SJCRH30 (cell line): ENCODE data around the gene KCNMA1. TPM values are rescaled to one million over a fixed set of nuclear protein-coding genes. Genes with fewer than 3 reads are reported as not detected.
A peak's percentile ranks its signal among the peaks of the same experiment; 100 is the strongest.

ENCODE experiments used
- DNase-seq, 2 experiments: peaks; one replicate each; pipeline ENCODE4 v3.0.0-alpha.2; 2015 to 2020
- H3K27ac ChIP-seq: fragments of 250-450 bp; sonication (Bioruptor Pico); 2 replicates; pipeline ENCODE4 v1.5.1; 2020; ENCODE audit warnings: mild to moderate bottlenecking, moderate library complexity
- H3K27me3 ChIP-seq: fragments of 250-450 bp; sonication (Bioruptor Pico); 2 replicates; pipeline ENCODE4 v1.5.1; 2020; ENCODE audit warnings: mild to moderate bottlenecking, moderate library complexity
- H3K36me3 ChIP-seq: fragments of 250-450 bp; sonication (Bioruptor Pico); 2 replicates; pipeline ENCODE4 v1.5.1; 2020; ENCODE audit warnings: mild to moderate bottlenecking, moderate library complexity
- H3K4me1 ChIP-seq: fragments of 250-450 bp; sonication (Bioruptor Pico); 2 replicates; pipeline ENCODE4 v1.5.1; 2020; ENCODE audit warnings: mild to moderate bottlenecking, moderate library complexity
- H3K4me3 ChIP-seq: fragments of 250-450 bp; sonication (Bioruptor Pico); 2 replicates; pipeline ENCODE4 v1.5.1; 2020; ENCODE audit warnings: mild to moderate bottlenecking, moderate library complexity
- H3K9me3 ChIP-seq: fragments of 250-450 bp; sonication (Bioruptor Pico); replicated peaks from 2 replicates; pipeline ENCODE4 v1.5.1; 2020; ENCODE audit warnings: mild to moderate bottlenecking, moderate library complexity
- total RNA-seq: library from RNA; depleted of rRNA; stranded (reverse); fragments of >200 nt; shearing (Covaris generic); gene quantifications from 2 replicates; pipeline ENCODE4 v1.2.3, GENCODE V29; 2014

KCNMA1 gene
- total RNA-seq, 1 experiment from 2014 or later = 0.69 TPM

DNA sequence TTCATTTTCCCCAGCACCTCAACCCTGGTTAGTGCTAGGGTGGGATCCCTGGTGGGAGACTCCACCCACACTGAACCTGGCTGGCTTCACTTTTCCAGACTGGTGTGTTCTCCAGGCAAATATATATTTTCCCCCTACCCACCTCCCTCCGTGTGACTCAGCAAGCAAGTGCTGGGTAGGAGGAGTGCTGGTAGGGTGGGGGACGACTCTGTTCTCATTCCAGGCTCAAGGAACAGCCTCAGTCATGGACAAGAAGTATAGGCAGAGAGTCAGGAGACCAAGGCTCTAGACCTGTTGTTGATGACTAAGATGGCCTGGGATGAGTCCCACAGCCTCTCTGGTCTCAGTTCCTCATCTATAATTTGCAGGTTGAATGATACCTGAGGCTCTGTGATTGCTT, 328.1 kb downstream of the KCNMA1 start:
- peaks cover 57% of the 10 kb centered on the region for H3K4me1 ChIP-seq
- H3K4me3 ChIP-seq = no peak overlapping the region
- peak overlapping the region; percentile 81 for H3K27ac ChIP-seq
- H3K36me3 ChIP-seq = no peaks in the 10 kb centered on the region
- no peaks in the 10 kb centered on the region for H3K27me3 ChIP-seq
- DNase-seq = no peak
- no peaks in the 10 kb centered on the region for H3K9me3 ChIP-seq

GRCh38 chr10:77309092-77309491, 328.5 kb downstream of the KCNMA1 start:
- Histone ChIP-seq H3K27ac (peak overlapping the region; percentile 81), H3K9me3 (no peaks in the 10 kb centered on the region), H3K36me3 (no peaks in the 10 kb centered on the region), H3K4me1 (peaks cover 53% of the 10 kb centered on the region), H3K27me3 (no peaks in the 10 kb centered on the region), H3K4me3 (no peak overlapping the region)
- no peak for DNase-seq

DNA sequence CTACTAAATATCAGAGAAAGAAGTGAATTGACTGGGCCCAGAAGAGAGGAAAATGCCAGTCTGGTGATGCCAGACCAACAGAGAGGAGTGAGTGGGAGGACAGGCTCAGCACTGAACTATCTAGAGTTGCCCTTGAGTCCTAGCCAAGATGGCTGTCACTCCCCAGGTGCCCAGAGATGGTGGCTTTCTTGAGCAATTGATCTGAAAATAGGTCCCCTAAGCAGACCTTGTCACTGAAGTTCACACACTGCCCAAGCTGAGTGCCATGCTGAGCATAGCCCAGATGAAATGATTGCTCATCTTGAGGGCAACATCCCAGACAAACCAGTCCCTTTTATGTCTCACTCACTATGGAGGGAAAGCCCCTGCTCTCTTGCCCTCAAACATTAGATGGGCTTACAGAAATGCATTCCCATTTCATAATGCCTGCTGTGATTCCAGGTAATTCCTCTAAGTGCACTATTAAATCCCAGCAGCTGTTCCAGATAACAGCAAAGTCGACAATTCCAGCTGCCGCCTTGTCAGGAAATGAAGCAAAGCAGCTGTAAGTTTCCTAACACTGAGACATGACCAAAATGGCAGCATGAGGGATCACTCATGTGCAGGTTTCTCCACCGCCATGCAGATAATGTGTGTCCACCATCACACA, 329.4 kb downstream of the KCNMA1 start:
- H3K36me3 ChIP-seq = no peaks in the 10 kb centered on the region
- H3K4me1 ChIP-seq = peaks cover 53% of the 10 kb centered on the region
- no peaks in the 10 kb centered on the region for H3K9me3 ChIP-seq
- peak; percentile 80 to 93 for DNase-seq
- H3K4me3 ChIP-seq = no peak overlapping the region
- peak overlapping the region; percentile 81 for H3K27ac ChIP-seq
- no peaks in the 10 kb centered on the region for H3K27me3 ChIP-seq

GRCh38 chr10:77306666-77307065, 330.9 kb downstream of the KCNMA1 start:
- Histone ChIP-seq H3K4me3 (no peak overlapping the region), H3K4me1 (peaks cover 53% of the 10 kb centered on the region), H3K9me3 (0 out of 2 replicates have a peak, but pooled peaks cover 6% of the 10 kb centered on the region), H3K27me3 (no peaks in the 10 kb centered on the region), H3K36me3 (no peaks in the 10 kb centered on the region), H3K27ac (no peak overlapping the region)
- no peak for DNase-seq

DNA sequence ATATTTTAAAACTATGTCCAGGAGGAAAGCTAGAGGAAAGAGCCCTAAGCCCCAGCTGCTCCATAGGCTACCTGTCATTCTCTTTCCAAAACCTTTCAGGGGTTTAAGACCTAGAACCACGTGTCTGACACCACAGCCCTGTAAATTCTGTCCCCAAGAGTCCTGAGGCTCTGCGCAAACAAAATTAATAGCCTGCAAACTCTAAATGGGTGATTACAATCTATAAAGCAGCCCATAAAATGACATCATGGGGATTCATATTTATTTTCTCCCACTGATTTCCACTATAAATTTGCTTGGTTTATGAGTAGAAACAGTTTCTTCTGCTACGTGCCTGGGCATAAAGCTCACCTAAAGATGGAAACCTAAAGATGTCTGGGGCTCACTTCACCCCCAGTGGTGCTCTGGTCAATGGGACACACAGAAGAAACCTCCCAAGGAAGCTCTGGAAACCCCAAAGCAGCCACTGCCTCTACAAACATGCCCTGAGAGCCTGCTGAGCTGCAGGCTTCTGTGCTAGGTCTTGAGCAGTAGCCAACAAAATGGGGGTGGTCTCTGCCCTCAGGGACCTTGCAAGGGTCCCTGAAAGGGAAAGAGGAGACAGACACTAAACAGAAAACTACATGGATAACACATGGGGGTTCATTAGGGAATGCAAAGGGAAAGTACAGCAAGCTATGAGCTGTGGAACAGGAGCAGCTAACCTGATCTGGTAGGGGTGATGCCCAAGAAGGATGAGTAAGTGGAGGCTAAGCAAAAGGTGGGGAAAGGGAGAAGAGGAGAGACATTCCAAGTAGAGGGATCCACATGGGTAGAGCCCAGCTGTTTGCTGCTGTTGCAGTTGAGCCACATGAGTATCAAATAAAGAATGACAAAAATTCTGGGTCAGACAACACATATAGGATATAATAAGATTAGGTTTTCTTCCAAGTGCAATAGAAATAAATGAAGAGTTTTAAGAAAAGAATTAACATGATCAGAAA, 331.7 kb downstream of the KCNMA1 start:
- Histone ChIP-seq H3K27ac (no peak overlapping the region), H3K9me3 (0 out of 2 replicates have a peak, but pooled peaks cover 6% of the 10 kb centered on the region), H3K36me3 (no peaks in the 10 kb centered on the region), H3K4me1 (peaks cover 46% of the 10 kb centered on the region), H3K4me3 (no peak overlapping the region), H3K27me3 (no peaks in the 10 kb centered on the region)
- no peak for DNase-seq

- H3K4me3 ChIP-seq = no peak overlapping the region
- H3K4me1 ChIP-seq = peaks cover 30% of the 10 kb centered on the region
- H3K9me3 ChIP-seq = 0 out of 2 replicates have a peak, but pooled peaks cover 6% of the 10 kb centered on the region
- H3K27me3 ChIP-seq = no peaks in the 10 kb centered on the region
- DNase-seq = no peak
- H3K36me3 ChIP-seq = no peaks in the 10 kb centered on the region
- no peak overlapping the region for H3K27ac ChIP-seq
Observed at GRCh38 chr10:77304192-77304591, 333.4 kb downstream of the KCNMA1 start.

DNA sequence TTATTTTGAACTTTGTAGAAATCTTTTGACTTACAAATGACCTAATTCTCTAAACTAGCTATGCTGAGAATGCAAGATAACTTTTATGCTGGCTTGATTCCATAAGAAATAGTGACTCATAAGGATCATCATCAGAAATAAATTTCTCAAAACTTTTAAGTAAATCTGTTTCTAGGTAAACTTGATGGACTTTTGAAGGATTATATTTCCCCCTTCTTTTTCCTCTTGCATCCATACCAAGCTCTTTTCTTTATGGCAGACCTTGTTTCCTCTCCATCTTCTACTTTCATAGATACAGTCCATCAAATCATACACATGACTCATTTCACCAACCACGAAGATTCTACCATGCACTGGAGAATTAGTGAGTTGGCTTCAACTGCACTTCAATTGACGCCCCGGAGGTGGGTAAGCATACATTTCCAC, 336.3 kb downstream of the KCNMA1 start:
- Histone ChIP-seq H3K4me1 (peaks cover 18% of the 10 kb centered on the region), H3K27me3 (no peaks in the 10 kb centered on the region), H3K36me3 (no peaks in the 10 kb centered on the region), H3K9me3 (0 out of 2 replicates have a peak, but pooled peaks cover 6% of the 10 kb centered on the region), H3K27ac (no peak overlapping the region), H3K4me3 (no peak overlapping the region)
- no peak for DNase-seq

- H3K4me3 ChIP-seq = no peak overlapping the region
- no peak overlapping the region for H3K27ac ChIP-seq
- DNase-seq = no peak
- H3K4me1 ChIP-seq = peaks cover 13% of the 10 kb centered on the region
- H3K36me3 ChIP-seq = no peaks in the 10 kb centered on the region
- no peaks in the 10 kb centered on the region for H3K27me3 ChIP-seq
- H3K9me3 ChIP-seq = 0 out of 2 replicates have a peak, but pooled peaks cover 6% of the 10 kb centered on the region
Observed at GRCh38 chr10:77300682-77301302, 336.8 kb downstream of the KCNMA1 start.

DNA sequence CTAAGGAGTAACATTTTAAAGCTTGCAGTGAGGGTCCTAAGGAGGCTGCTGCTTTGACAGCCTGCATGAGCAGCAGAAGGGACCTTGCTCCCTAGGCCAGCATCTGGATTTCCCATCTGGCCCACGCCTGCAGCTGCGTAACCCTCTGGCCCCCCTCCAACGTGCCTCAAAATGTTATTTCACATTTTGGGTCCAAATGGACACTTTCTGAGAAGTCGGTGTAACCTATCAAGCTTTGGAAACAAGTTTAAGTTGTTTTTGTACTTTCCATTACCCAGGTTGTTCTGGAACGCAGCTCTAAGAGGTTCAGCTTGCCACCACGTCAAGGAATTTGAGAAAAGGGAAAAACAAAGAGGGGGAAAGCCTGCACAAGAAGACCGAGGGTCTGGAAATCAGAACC, 338.3 kb downstream of the KCNMA1 start:
- no peak overlapping the region for H3K27ac ChIP-seq
- H3K4me1 ChIP-seq = peaks cover 10% of the 10 kb centered on the region
- 0 out of 2 replicates have a peak, but pooled peaks cover 6% of the 10 kb centered on the region for H3K9me3 ChIP-seq
- H3K4me3 ChIP-seq = no peak overlapping the region
- no peaks in the 10 kb centered on the region for H3K27me3 ChIP-seq
- no peaks in the 10 kb centered on the region for H3K36me3 ChIP-seq
- no peak for DNase-seq

DNA sequence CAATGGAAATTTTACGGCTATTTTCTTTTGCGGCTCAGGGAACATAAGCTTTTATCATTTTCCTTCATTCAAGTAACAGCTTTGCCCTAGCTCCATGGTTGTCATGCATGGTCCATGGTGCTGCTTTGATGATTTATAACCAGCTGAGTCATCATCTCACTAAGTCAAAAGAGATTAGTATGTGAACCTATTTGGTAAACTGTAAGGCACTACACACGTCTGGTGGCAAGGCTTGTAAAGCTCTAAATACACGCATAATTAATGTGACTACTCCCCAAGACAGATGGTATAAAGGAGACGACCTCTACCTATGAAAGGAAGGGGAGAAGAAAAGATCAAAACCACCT, 340.2 kb downstream of the KCNMA1 start:
- no peak for DNase-seq
- Histone ChIP-seq H3K27ac (no peak overlapping the region), H3K4me3 (no peak overlapping the region), H3K36me3 (no peaks in the 10 kb centered on the region), H3K27me3 (no peaks in the 10 kb centered on the region), H3K9me3 (no peaks in the 10 kb centered on the region), H3K4me1 (peaks cover 16% of the 10 kb centered on the region)

- no peaks in the 10 kb centered on the region for H3K9me3 ChIP-seq
- no peak for DNase-seq
- no peaks in the 10 kb centered on the region for H3K27me3 ChIP-seq
- H3K36me3 ChIP-seq = no peaks in the 10 kb centered on the region
- H3K27ac ChIP-seq = no peak overlapping the region
- H3K4me1 ChIP-seq = peaks cover 22% of the 10 kb centered on the region
- H3K4me3 ChIP-seq = no peak overlapping the region
Observed at GRCh38 chr10:77296534-77297392, 340.8 kb downstream of the KCNMA1 start.

- H3K4me3 ChIP-seq = no peak overlapping the region
- DNase-seq = no peak
- no peaks in the 10 kb centered on the region for H3K27me3 ChIP-seq
- H3K36me3 ChIP-seq = no peaks in the 10 kb centered on the region
- H3K27ac ChIP-seq = no peak overlapping the region
- H3K9me3 ChIP-seq = no peaks in the 10 kb centered on the region
- peaks cover 51% of the 10 kb centered on the region for H3K4me1 ChIP-seq
Observed at GRCh38 chr10:77293773-77294172, 343.8 kb downstream of the KCNMA1 start.

- Histone ChIP-seq H3K27ac (no peak overlapping the region), H3K4me1 (peaks cover 53% of the 10 kb centered on the region), H3K4me3 (no peak overlapping the region), H3K27me3 (no peaks in the 10 kb centered on the region), H3K36me3 (no peaks in the 10 kb centered on the region), H3K9me3 (no peaks in the 10 kb centered on the region)
- DNase-seq = no peak
Observed at GRCh38 chr10:77293347-77293746, 344.3 kb downstream of the KCNMA1 start.
